Measurements from ENCODE around the gene FOXF1. TPM values are rescaled to one million over a fixed set of nuclear protein-coding genes. Genes with fewer than 3 reads are reported as not detected.

The FOXF1 gene
- total RNA-seq, 1 donor from 2014 or later, result not detected

GRCh38 chr16:86497551-86498021 is 12.7 kb upstream of the FOXF1 start:
- Histone ChIP-seq H3K9ac (no peak overlapping the region), H3K4me2 (peak overlapping the region; percentile 64), H3K27ac (no peak overlapping the region), H3K4me1 (peaks cover 37% of the 10 kb centered on the region), H3K9me3 (ENCODE audit: low read depth) (no peaks in the 10 kb centered on the region), H3F3A (ENCODE audit: low read depth) (peaks cover 34% of the 10 kb centered on the region), H2AFZ (replicated peaks) (no peak overlapping the region), H4K20me1 (ENCODE audit: low read depth) (peaks cover 100% of the 10 kb centered on the region), H3K27me3 (peaks cover 100% of the 10 kb centered on the region), H3K4me3 (peak overlapping the region; percentile 27), H3K36me3 (no peaks in the 10 kb centered on the region), H3K79me2 (ENCODE audit: low read depth) (no peaks in the 10 kb centered on the region)
- Mint-ChIP-seq H3K4me3 (no peak overlapping the region), H3K9me3 (no peaks in the 10 kb centered on the region), H3K36me3 (no peaks in the 10 kb centered on the region), H3K4me1 (peaks cover 27% of the 10 kb centered on the region), H3K27ac (no peak overlapping the region), H3K27me3 (ENCODE audit: insufficient read depth, low read depth) (peaks cover 92% of the 10 kb centered on the region)
- TF ChIP-seq EZH2phosphoT487 (IDR thresholded peaks at IDR 0.05) (no peak), EZH2 (IDR thresholded peaks at IDR 0.05) (no peak), CTCF (IDR thresholded peaks at IDR 0.05) (no peak)
- DNase-seq (ENCODE audit: low spot score), result peak; percentile 92

GRCh38 chr16:86498155-86498670 is 12.1 kb upstream of the FOXF1 start:
- no peak overlapping the region for H3K9ac ChIP-seq
- H3K4me3 Mint-ChIP-seq, result peak overlapping the region; percentile 60
- peaks cover 27% of the 10 kb centered on the region for H3K4me1 Mint-ChIP-seq

GRCh38 chr16:86498671-86499439 is 11.5 kb upstream of the FOXF1 start:
- H3K27me3 ChIP-seq, result peaks cover 100% of the 10 kb centered on the region
- H3K4me2 ChIP-seq, result peak overlapping the region; percentile 57
- H3K4me3 Mint-ChIP-seq, result no peak overlapping the region
- H3K27ac ChIP-seq, result no peak overlapping the region
- peaks cover 100% of the 10 kb centered on the region for H4K20me1 ChIP-seq (ENCODE audit: low read depth)
- H3K27me3 Mint-ChIP-seq (ENCODE audit: insufficient read depth, low read depth), result peaks cover 92% of the 10 kb centered on the region
- no peaks in the 10 kb centered on the region for H3K36me3 Mint-ChIP-seq
- H3K9me3 Mint-ChIP-seq, result no peaks in the 10 kb centered on the region
- H2AFZ ChIP-seq (replicated peaks), result no peak overlapping the region
- peaks cover 33% of the 10 kb centered on the region for H3F3A ChIP-seq (ENCODE audit: low read depth)
- H3K27ac Mint-ChIP-seq, result no peak overlapping the region
- no peaks in the 10 kb centered on the region for H3K9me3 ChIP-seq (ENCODE audit: low read depth)
- H3K79me2 ChIP-seq (ENCODE audit: low read depth), result no peaks in the 10 kb centered on the region
- no peak overlapping the region for H3K4me3 ChIP-seq
- TF ChIP-seq CTCF (IDR thresholded peaks at IDR 0.05) (no peak), EZH2 (IDR thresholded peaks at IDR 0.05) (peak; percentile 99), EZH2phosphoT487 (IDR thresholded peaks at IDR 0.05) (peak; percentile 93)
- H3K36me3 ChIP-seq, result no peaks in the 10 kb centered on the region
- peak; percentile 56 for DNase-seq (ENCODE audit: low spot score)
- H3K4me1 Mint-ChIP-seq, result peaks cover 25% of the 10 kb centered on the region
- H3K4me1 ChIP-seq, result peaks cover 35% of the 10 kb centered on the region
- H3K9ac ChIP-seq, result no peak overlapping the region

More at GRCh38 chr16:86498155-86498670, 12.1 kb upstream of the FOXF1 start:
- Histone ChIP-seq H3K79me2 (ENCODE audit: low read depth) (no peaks in the 10 kb centered on the region), H3K4me1 (peaks cover 37% of the 10 kb centered on the region), H3K27ac (no peak overlapping the region), H3K9me3 (ENCODE audit: low read depth) (no peaks in the 10 kb centered on the region), H2AFZ (replicated peaks) (no peak overlapping the region), H3K4me3 (no peak overlapping the region), H4K20me1 (ENCODE audit: low read depth) (peaks cover 100% of the 10 kb centered on the region), H3K36me3 (no peaks in the 10 kb centered on the region), H3K4me2 (peak overlapping the region; percentile 64), H3F3A (ENCODE audit: low read depth) (peaks cover 34% of the 10 kb centered on the region), H3K27me3 (peaks cover 100% of the 10 kb centered on the region)
- TF ChIP-seq CTCF (IDR thresholded peaks at IDR 0.05), result peak; percentile 24
- peak; percentile 76 for TF ChIP-seq EZH2phosphoT487 (IDR thresholded peaks at IDR 0.05)
- TF ChIP-seq EZH2 (IDR thresholded peaks at IDR 0.05), result peak; percentile 95
- Mint-ChIP-seq H3K9me3 (no peaks in the 10 kb centered on the region), H3K27me3 (ENCODE audit: insufficient read depth, low read depth) (peaks cover 92% of the 10 kb centered on the region), H3K36me3 (no peaks in the 10 kb centered on the region), H3K27ac (no peak overlapping the region)
- peak; percentile 63 for DNase-seq (ENCODE audit: low spot score)

All from neural progenitor cell (in vitro differentiated cells).